Activated B cell treated with CpG ODN at 0.5 μM for 24 hours (primary cell): ENCODE measurements around the gene FN3K. TPM values are rescaled to one million over a fixed set of nuclear protein-coding genes. Genes with fewer than 3 reads are reported as not detected.

ENCODE experiments used
- ATAC-seq: fragments of 200-7000 bp; cut with Tn5 transposase; one replicate; pipeline ENCODE4 v1.10.0; 2021; ENCODE audit warnings: low read depth, mild to moderate bottlenecking, moderate library complexity
- CTCF ChIA-PET: fragments of 350-600 bp; sonication (Branson Sonifier 250); formaldehyde crosslinking; loops from one replicate; lab custom pipeline; 2021; ENCODE audit warnings: antibody characterized with exemption; lab: Charles Lee
- POLR2A ChIA-PET: fragments of 350-600 bp; sonication (Branson Sonifier 250); formaldehyde crosslinking; loops from one replicate; lab custom pipeline; 2021; ENCODE audit warnings: antibody characterized with exemption; lab: Charles Lee
- DNase-seq: peaks from one replicate; pipeline ENCODE4 v3.0.0; 2022
- H3K27ac Mint-ChIP-seq: one replicate; pipeline ENCODE4 v1.8.0; 2020; ENCODE audit warnings: mixed read lengths
- H3K27me3 Mint-ChIP-seq: one replicate; pipeline ENCODE4 v1.8.0; 2021; ENCODE audit warnings: mixed read lengths
- H3K36me3 Mint-ChIP-seq: one replicate; pipeline ENCODE4 v1.8.0; 2021; ENCODE audit warnings: low read depth, mixed read lengths
- H3K4me1 Mint-ChIP-seq: one replicate; pipeline ENCODE4 v1.8.0; 2021; ENCODE audit warnings: mixed read lengths
- H3K4me3 Mint-ChIP-seq: one replicate; pipeline ENCODE4 v1.8.0; 2020; ENCODE audit warnings: mild to moderate bottlenecking, mixed read lengths
- H3K9me3 Mint-ChIP-seq: one replicate; pipeline ENCODE4 v1.8.0; 2020; ENCODE audit warnings: mixed read lengths
- CTCF ChIP-seq: fragments of 200-600 bp; IDR thresholded peaks from one replicate; pipeline ENCODE4 v1.8.0; 2022; ENCODE audit warnings: antibody characterized with exemption, mild to moderate bottlenecking
- intact Hi-C: fragments of 100-400 bp; cut with micrococcal nuclease; formaldehyde crosslinking; loops from one replicate; pipeline ENCODE4 v1.15.1; 2024
- total RNA-seq: library from RNA; stranded (reverse); gene quantifications from 2 replicates; pipeline ENCODE4 v1.2.3, GENCODE V29; 2022

The FN3K gene
- total RNA-seq, 1 donor from 2014 or later = 0.44 TPM

GRCh38 chr17:82694647-82695046, 40.8 kb upstream of the FN3K start:
- TF ChIP-seq CTCF = no peak
- CTCF ChIA-PET = no interaction called here
- peaks cover 15% of the 10 kb centered on the region for H3K4me1 Mint-ChIP-seq
- POLR2A ChIA-PET = interaction anchor here (0.6 to 0.7 kb wide), 2 partner anchors 103 to 159 kb away, joined by 3 to 4 read pairs; no protein-coding TSS in a partner anchor
- intact Hi-C loops = loop anchor here (5.0 kb wide), 1 partner anchor 277 kb away; the partner anchor contains the start of genes HEXD and OGFOD3
- peaks cover 4% of the 10 kb centered on the region for H3K27me3 Mint-ChIP-seq
- H3K27ac Mint-ChIP-seq = no peak overlapping the region
- no peak for DNase-seq
- ATAC-seq = no peak
- H3K4me3 Mint-ChIP-seq = no peak overlapping the region
- H3K9me3 Mint-ChIP-seq = peaks cover 10% of the 10 kb centered on the region
- peaks cover 5% of the 10 kb centered on the region for H3K36me3 Mint-ChIP-seq

GRCh38 chr17:82696259-82696658, 39.2 kb upstream of the FN3K start:
- Mint-ChIP-seq H3K36me3 (peaks cover 5% of the 10 kb centered on the region), H3K4me1 (peaks cover 16% of the 10 kb centered on the region), H3K9me3 (peaks cover 10% of the 10 kb centered on the region), H3K4me3 (peak overlapping the region; percentile 44), H3K27me3 (peaks cover 4% of the 10 kb centered on the region), H3K27ac (no peak overlapping the region)
- intact Hi-C loops = loop anchor here (5.0 kb wide), 1 partner anchor 279 kb away; the partner anchor contains the start of genes HEXD and OGFOD3
- ATAC-seq = no peak
- POLR2A ChIA-PET = no interaction called here
- TF ChIP-seq CTCF = no peak
- CTCF ChIA-PET = no interaction called here
- DNase-seq = no peak

GRCh38 chr17:82696916-82697807, 38.3 kb upstream of the FN3K start:
- peaks cover 10% of the 10 kb centered on the region for H3K9me3 Mint-ChIP-seq
- TF ChIP-seq CTCF = no peak
- ChIA-PET CTCF (no interaction called here), POLR2A (no interaction called here)
- ATAC-seq = no peak
- H3K27me3 Mint-ChIP-seq = peaks cover 4% of the 10 kb centered on the region
- H3K4me3 Mint-ChIP-seq = peak overlapping the region; percentile 61
- H3K27ac Mint-ChIP-seq = no peak overlapping the region
- intact Hi-C loops = loop anchor here (5.0 kb wide), 1 partner anchor 280 kb away; the partner anchor contains the start of genes HEXD and OGFOD3
- H3K36me3 Mint-ChIP-seq = peaks cover 5% of the 10 kb centered on the region
- no peak for DNase-seq
- peaks cover 16% of the 10 kb centered on the region for H3K4me1 Mint-ChIP-seq

- peaks cover 16% of the 10 kb centered on the region for H3K4me1 Mint-ChIP-seq
- TF ChIP-seq CTCF = no peak
- peak overlapping the region; percentile 61 for H3K4me3 Mint-ChIP-seq
- ATAC-seq (no peak), DNase-seq (no peak)
- H3K9me3 Mint-ChIP-seq = peaks cover 10% of the 10 kb centered on the region
- peaks cover 5% of the 10 kb centered on the region for H3K36me3 Mint-ChIP-seq
- peaks cover 4% of the 10 kb centered on the region for H3K27me3 Mint-ChIP-seq
- CTCF ChIA-PET = no interaction called here
- intact Hi-C loops = loop anchor here (1.0 to 5.0 kb wide), 4 partner anchors 19 to 280 kb away; partner anchors contain the start of genes FN3KRP, HEXD, OGFOD3 and WDR45B
- POLR2A ChIA-PET = no interaction called here
- no peak overlapping the region for H3K27ac Mint-ChIP-seq
These were observed 37.7 kb upstream of the FN3K start for GRCh38 chr17:82697808-82698064.
